HEK293 (cell line): ENCODE results near the gene SNHG17.

Experiments
- CTCF ChIA-PET: fragments of 350-600 bp; formaldehyde crosslinking; extraction: SDS; loops from one replicate; lab custom pipeline; 2021; ENCODE audit warnings: antibody characterized with exemption; lab: Yijun Ruan, JAX
- POLR2A ChIA-PET: fragments of 300-600 bp; formaldehyde crosslinking; extraction: SDS; loops from one replicate; lab custom pipeline; 2020; ENCODE audit warnings: antibody characterized with exemption, inconsistent platforms; lab: Yijun Ruan, JAX
- H3K27ac ChIP-seq: fragments of 200-500 bp; sonication (Bioruptor generic); 2 replicates; pipeline ENCODE4 v1.5.1; 2014; ENCODE audit warnings: low read depth, low read length, control low read depth, inconsistent platforms; ENCODE audit errors: extremely low read depth
- H3K36me3 ChIP-seq, 2 experiments: fragments of 200-500 bp in 1 of 2; sonication (Bioruptor generic) in 1 of 2; 1 replicate in 1 of 2; 2 replicates in 1 of 2; pipeline ENCODE4 v1.5.1; 2014 to 2017; ENCODE audit warnings: inconsistent platforms in 2 of 2, low read length in 2 of 2; ENCODE audit not compliant: control insufficient read depth in 2 of 2, insufficient read depth in 1 of 2
- H3K4me1 ChIP-seq: fragments of 200-500 bp; sonication (Bioruptor generic); 2 replicates; pipeline ENCODE4 v1.5.1; 2014; ENCODE audit warnings: mild to moderate bottlenecking, low read length, inconsistent platforms; ENCODE audit not compliant: control insufficient read depth, insufficient read depth
- H3K4me3 ChIP-seq: 2 replicates; pipeline ENCODE4 v1.5.1; 2011; ENCODE audit warnings: low read depth, mild to moderate bottlenecking, control low read depth, low read length, moderate library complexity
- H3K9me3 ChIP-seq: fragments of 200-500 bp; sonication (Bioruptor generic); 2 replicates; pipeline ENCODE4 v1.5.1; 2014; ENCODE audit warnings: low read depth, low read length, inconsistent platforms; ENCODE audit not compliant: control insufficient read depth, insufficient read depth
- EGR2 ChIP-seq: fragments of 450-650 bp; formaldehyde crosslinking; IDR thresholded peaks from 2 replicates; pipeline ENCODE4 v1.5.1; 2016; ENCODE audit warnings: low read depth, missing biosample characterization, missing genetic modification characterization
- GFI1B ChIP-seq: fragments of 450-650 bp; formaldehyde crosslinking; IDR thresholded peaks from 2 replicates; pipeline ENCODE4 v1.5.1; 2016; ENCODE audit warnings: missing biosample characterization, missing genetic modification characterization
- KLF16 ChIP-seq: fragments of 450-650 bp; formaldehyde crosslinking; IDR thresholded peaks from 2 replicates; pipeline ENCODE4 v1.5.1; 2017; ENCODE audit warnings: missing biosample characterization, missing genetic modification characterization
- KLF9 ChIP-seq: fragments of 450-650 bp; formaldehyde crosslinking; IDR thresholded peaks from 2 replicates; pipeline ENCODE4 v1.5.1; 2016; ENCODE audit warnings: missing biosample characterization, missing genetic modification characterization, low read depth
- PRDM4 ChIP-seq: fragments of 450-650 bp; formaldehyde crosslinking; IDR thresholded peaks from 2 replicates; pipeline ENCODE4 v1.5.1; 2017; ENCODE audit warnings: missing biosample characterization, missing genetic modification characterization
- PRDM6 ChIP-seq: fragments of 450-650 bp; formaldehyde crosslinking; IDR thresholded peaks from 2 replicates; pipeline ENCODE4 v1.5.1; 2017; ENCODE audit warnings: missing biosample characterization, missing genetic modification characterization
- SCRT1 ChIP-seq: fragments of 450-650 bp; formaldehyde crosslinking; IDR thresholded peaks from 2 replicates; pipeline ENCODE4 v1.5.1; 2016; ENCODE audit warnings: missing biosample characterization, missing genetic modification characterization, borderline replicate concordance
- SCRT2 ChIP-seq: fragments of 450-650 bp; formaldehyde crosslinking; IDR thresholded peaks from 2 replicates; pipeline ENCODE4 v1.5.1; 2016; ENCODE audit warnings: missing biosample characterization, missing genetic modification characterization
- ZBTB17 ChIP-seq: fragments of 450-650 bp; formaldehyde crosslinking; IDR thresholded peaks from 2 replicates; pipeline ENCODE4 v1.5.1; 2016; ENCODE audit warnings: missing biosample characterization, missing genetic modification characterization
- ZNF133 ChIP-seq: fragments of 450-650 bp; formaldehyde crosslinking; IDR thresholded peaks from 2 replicates; pipeline ENCODE4 v1.5.1; 2016; ENCODE audit warnings: missing biosample characterization, missing genetic modification characterization
- ZNF19 ChIP-seq: fragments of 450-650 bp; formaldehyde crosslinking; IDR thresholded peaks from 2 replicates; pipeline ENCODE4; 2016; ENCODE audit warnings: missing biosample characterization, missing genetic modification characterization, low read depth
- ZNF26 ChIP-seq: fragments of 450-650 bp; formaldehyde crosslinking; IDR thresholded peaks from 2 replicates; pipeline ENCODE4 v1.5.1; 2016; ENCODE audit warnings: missing biosample characterization, missing genetic modification characterization
- ZNF488 ChIP-seq: fragments of 450-650 bp; formaldehyde crosslinking; IDR thresholded peaks from 2 replicates; pipeline ENCODE4 v1.5.1; 2016; ENCODE audit warnings: missing biosample characterization, missing genetic modification characterization
- ZNF521 ChIP-seq: fragments of 450-650 bp; formaldehyde crosslinking; IDR thresholded peaks from 2 replicates; pipeline ENCODE4 v1.5.1; 2017; ENCODE audit warnings: missing biosample characterization, mild to moderate bottlenecking, missing genetic modification characterization
- ZNF544 ChIP-seq: fragments of 450-650 bp; formaldehyde crosslinking; IDR thresholded peaks from 2 replicates; pipeline ENCODE4 v1.5.0; 2017; ENCODE audit warnings: missing biosample characterization, missing genetic modification characterization
- ZNF580 ChIP-seq: fragments of 450-650 bp; formaldehyde crosslinking; IDR thresholded peaks from 2 replicates; pipeline ENCODE4 v1.5.1; 2016; ENCODE audit warnings: missing biosample characterization, missing genetic modification characterization
- ZNF596 ChIP-seq: fragments of 450-650 bp; IDR thresholded peaks from 2 replicates; pipeline ENCODE4 v1.5.0; 2018; ENCODE audit warnings: missing biosample characterization, mild to moderate bottlenecking, missing genetic modification characterization, moderate library complexity
- ZNF621 ChIP-seq: fragments of 450-650 bp; formaldehyde crosslinking; IDR thresholded peaks from 2 replicates; pipeline ENCODE4 v1.5.1; 2017; ENCODE audit warnings: missing biosample characterization, missing genetic modification characterization
- ZNF626 ChIP-seq: fragments of 450-650 bp; sonication (Bioruptor Pico); formaldehyde crosslinking; IDR thresholded peaks from 2 replicates; pipeline ENCODE4 v1.5.1; 2018; ENCODE audit warnings: missing biosample characterization, missing genetic modification characterization, inconsistent platforms
- ZNF629 ChIP-seq: fragments of 450-650 bp; formaldehyde crosslinking; IDR thresholded peaks from 2 replicates; pipeline ENCODE4 v1.5.1; 2017; ENCODE audit warnings: missing biosample characterization, missing genetic modification characterization
- ZNF660 ChIP-seq: fragments of 450-650 bp; IDR thresholded peaks from 2 replicates; pipeline ENCODE4 v1.5.1; 2018; ENCODE audit warnings: missing biosample characterization, mild to moderate bottlenecking, missing genetic modification characterization
- ZNF76 ChIP-seq: fragments of 450-650 bp; formaldehyde crosslinking; IDR thresholded peaks from 2 replicates; pipeline ENCODE4; 2016; ENCODE audit warnings: low read depth, missing biosample characterization, missing genetic modification characterization, borderline replicate concordance
- ZSCAN30 ChIP-seq: fragments of 450-650 bp; IDR thresholded peaks from 2 replicates; pipeline ENCODE4 v1.5.1; 2018; ENCODE audit warnings: missing biosample characterization, mild to moderate bottlenecking, missing genetic modification characterization, moderate library complexity

The SNHG17 gene

GRCh38 chr20:38395165-38395564, 40.0 kb downstream of the SNHG17 start (continued):
- TF ChIP-seq ZNF621 (tag by site-specific recombination) (no peak), ZNF626 (tag by site-specific recombination) (no peak), EGR2 (tag by site-specific recombination) (no peak), ZNF629 (tag by site-specific recombination) (no peak)

- no peak for TF ChIP-seq ZNF26 (tag by site-specific recombination)
- TF ChIP-seq ZNF580 = no peak
- TF ChIP-seq ZNF133 (tag by site-specific recombination) = no peak
- TF ChIP-seq ZNF660 = no peak
- no peak for TF ChIP-seq KLF9 (tag by site-specific recombination)
- no peak for TF ChIP-seq PRDM4 (tag by site-specific recombination)
- no peak for TF ChIP-seq ZNF521 (tag by site-specific recombination)
- no peaks in the 10 kb centered on the region for H3K4me1 ChIP-seq
- H3K4me3 ChIP-seq = no peak overlapping the region
- H3K36me3 ChIP-seq = no peaks in the 10 kb centered on the region
- POLR2A ChIA-PET = no interaction called here
- H3K9me3 ChIP-seq = no peaks in the 10 kb centered on the region
- CTCF ChIA-PET = interaction anchor here (0.5 to 2.9 kb wide), 6 partner anchors 15 to 391 kb away, joined by 3 to 11 read pairs (median 3); partner anchors contain the start of gene SNHG17
- H3K27ac ChIP-seq = no peak overlapping the region
Measured at GRCh38 chr20:38393259-38393658, 41.9 kb downstream of the SNHG17 start.

- Histone ChIP-seq H3K4me1 (no peaks in the 10 kb centered on the region), H3K9me3 (no peaks in the 10 kb centered on the region), H3K36me3 (no peaks in the 10 kb centered on the region), H3K4me3 (no peak overlapping the region), H3K27ac (no peak overlapping the region)
- ChIA-PET POLR2A (no interaction called here), CTCF (interaction anchor here (0.8 to 2.9 kb wide), 3 partner anchors 16 to 162 kb away, joined by 3 to 11 read pairs (median 3); no protein-coding TSS in a partner anchor)
- TF ChIP-seq ZNF596 (tag by site-specific recombination) = peak; percentile 73
- TF ChIP-seq KLF16 (tag by site-specific recombination) = peak; percentile 27; the same call in 1 of the 2 replicates
- TF ChIP-seq ZBTB17 (tag by site-specific recombination) = peak; percentile 71
- peak; percentile 91; the same call in 1 of the 2 replicates for TF ChIP-seq SCRT1 (tag by site-specific recombination)
- no peak for TF ChIP-seq ZNF19
- no peak for TF ChIP-seq GFI1B (tag by site-specific recombination)
- peak; percentile 92 for TF ChIP-seq SCRT2
- peak; percentile 64; the same call in 1 of the 2 replicates for TF ChIP-seq ZNF76
- TF ChIP-seq PRDM6 (tag by site-specific recombination) = no peak
- no peak for TF ChIP-seq ZNF488 (tag by site-specific recombination)
- no peak for TF ChIP-seq ZNF544 (tag by site-specific recombination)
- TF ChIP-seq ZSCAN30 (tag by site-specific recombination) = no peak
Measured at GRCh38 chr20:38392356-38392755, 42.8 kb downstream of the SNHG17 start.
